GM12872 (cell line): ENCODE data around the gene PLPPR5.

Source experiments
- CTCF ChIP-seq: IDR thresholded peaks from 3 replicates; pipeline ENCODE4 v1.5.1; 2011; ENCODE audit warnings: low read depth, mild to moderate bottlenecking, low read length, moderate library complexity; ENCODE audit not compliant: insufficient read depth

PLPPR5 gene

GRCh38 chr1:98881901-98882300, 122.8 kb downstream of the PLPPR5 start:
- no peak for TF ChIP-seq CTCF

GRCh38 chr1:98874828-98875227, 129.8 kb downstream of the PLPPR5 start:
- TF ChIP-seq CTCF, result no peak

- TF ChIP-seq CTCF, result no peak
Observed at GRCh38 chr1:98870959-98871903, 133.4 kb downstream of the PLPPR5 start.

DNA sequence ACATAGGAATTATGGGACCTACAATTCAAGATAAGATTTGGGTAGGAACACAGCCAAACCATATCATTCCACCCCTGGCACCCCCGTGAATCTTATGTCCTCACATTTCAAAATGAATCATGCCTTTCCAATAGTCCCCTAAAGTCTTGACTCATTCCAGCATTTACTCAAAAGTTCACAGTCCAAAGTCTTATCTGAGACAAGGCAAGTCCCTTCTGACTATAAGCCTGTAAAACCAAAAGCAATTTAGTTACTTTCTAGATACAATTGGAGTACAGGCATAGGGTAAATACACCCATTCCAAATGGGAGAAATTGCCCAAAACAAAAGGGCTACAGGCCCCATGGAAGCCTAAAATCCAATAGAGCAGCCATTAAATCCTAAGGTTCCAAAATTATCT, 138.9 kb downstream of the PLPPR5 start:
- TF ChIP-seq CTCF, result no peak

DNA sequence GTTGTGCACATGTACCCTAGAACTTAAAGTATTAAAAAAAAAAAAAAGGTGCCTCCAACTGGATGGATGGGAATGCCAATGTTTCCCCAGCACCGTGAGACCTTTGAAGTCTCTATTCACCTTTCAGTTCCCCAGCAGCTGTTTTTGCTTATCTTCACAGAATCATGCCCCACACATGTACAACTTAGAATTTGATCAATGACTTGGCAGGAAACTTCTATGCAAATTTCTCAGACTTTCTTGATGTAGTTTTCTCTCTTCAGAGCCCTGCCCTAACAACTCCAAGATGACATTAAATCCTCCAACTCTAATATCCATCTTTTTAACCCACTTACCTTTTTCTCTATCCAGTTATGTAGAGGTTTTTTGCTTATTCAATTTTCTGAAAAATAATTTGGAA, 144.3 kb downstream of the PLPPR5 start:
- no peak for TF ChIP-seq CTCF

- no peak for TF ChIP-seq CTCF
Observed at GRCh38 chr1:98854137-98854536, 150.5 kb downstream of the PLPPR5 start.

GRCh38 chr1:98849969-98850636, 154.6 kb downstream of the PLPPR5 start:
- no peak for TF ChIP-seq CTCF
